ENCODE data around the gene LRRC8E.
"Not testable (repeated sequence)": the region's sequence is repeated elsewhere in the genome, so short reads cannot be mapped to it uniquely, and the experiment has no call there.

LRRC8E gene

DNA sequence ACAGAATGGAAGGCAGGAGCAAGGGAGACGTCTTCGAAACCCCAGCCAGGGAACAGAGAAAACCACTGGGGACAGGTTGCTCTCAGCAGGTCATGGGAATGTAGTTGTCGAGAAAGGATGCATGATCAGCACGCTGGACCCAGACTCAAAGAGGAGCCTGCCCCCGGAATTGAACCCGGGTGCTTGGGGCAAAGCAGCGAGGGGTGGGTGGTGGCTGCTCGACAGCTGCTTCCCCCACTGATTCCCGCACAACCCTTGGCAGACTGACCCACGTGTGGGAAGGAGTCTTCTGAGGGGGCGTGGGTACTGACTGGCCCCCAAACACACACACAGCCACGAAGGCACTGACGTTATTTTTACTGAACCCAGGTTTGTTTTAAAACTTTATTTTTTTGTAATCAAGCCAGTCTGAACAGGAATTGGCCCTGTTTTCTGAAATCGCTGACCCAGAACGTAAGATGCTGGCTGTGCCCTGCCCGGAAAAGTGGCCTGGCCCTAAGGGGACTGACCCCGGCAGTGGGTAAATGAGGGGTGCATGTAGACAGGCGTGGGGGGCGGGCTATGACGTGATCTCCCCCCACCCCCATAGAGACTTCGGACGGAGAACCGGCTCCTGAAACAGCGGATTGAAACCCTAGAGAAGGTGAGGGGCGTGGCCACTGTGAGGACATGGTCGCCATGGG is 32.7 kb upstream of the LRRC8E start:
- DNase-seq (ENCODE audit: low read depth), result no peak

DNA sequence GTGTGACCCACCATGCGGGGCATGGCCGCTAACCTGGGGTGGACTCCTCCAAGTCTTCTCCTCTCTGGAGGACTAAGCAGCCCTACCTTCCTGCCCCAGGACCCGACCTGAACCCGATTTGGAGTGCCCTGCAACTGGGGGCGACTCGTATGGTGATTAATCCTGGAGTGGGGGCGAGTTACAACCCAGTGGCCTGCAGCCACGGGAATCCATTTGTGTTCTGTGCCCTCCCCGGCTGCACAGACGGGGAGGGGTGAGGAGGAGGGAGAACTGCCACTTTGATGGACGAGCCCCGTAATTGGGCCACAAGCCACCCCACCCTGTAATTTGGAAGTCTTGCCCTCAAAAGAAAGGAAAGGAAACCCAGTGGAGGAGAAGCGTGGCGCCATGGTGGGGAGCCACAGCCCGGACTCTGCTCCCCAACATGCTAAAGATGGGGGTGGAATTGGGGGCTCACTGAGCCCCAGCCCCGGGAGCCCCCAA is 32.2 kb upstream of the LRRC8E start:
- no peak for DNase-seq (ENCODE audit: low read depth)

DNA sequence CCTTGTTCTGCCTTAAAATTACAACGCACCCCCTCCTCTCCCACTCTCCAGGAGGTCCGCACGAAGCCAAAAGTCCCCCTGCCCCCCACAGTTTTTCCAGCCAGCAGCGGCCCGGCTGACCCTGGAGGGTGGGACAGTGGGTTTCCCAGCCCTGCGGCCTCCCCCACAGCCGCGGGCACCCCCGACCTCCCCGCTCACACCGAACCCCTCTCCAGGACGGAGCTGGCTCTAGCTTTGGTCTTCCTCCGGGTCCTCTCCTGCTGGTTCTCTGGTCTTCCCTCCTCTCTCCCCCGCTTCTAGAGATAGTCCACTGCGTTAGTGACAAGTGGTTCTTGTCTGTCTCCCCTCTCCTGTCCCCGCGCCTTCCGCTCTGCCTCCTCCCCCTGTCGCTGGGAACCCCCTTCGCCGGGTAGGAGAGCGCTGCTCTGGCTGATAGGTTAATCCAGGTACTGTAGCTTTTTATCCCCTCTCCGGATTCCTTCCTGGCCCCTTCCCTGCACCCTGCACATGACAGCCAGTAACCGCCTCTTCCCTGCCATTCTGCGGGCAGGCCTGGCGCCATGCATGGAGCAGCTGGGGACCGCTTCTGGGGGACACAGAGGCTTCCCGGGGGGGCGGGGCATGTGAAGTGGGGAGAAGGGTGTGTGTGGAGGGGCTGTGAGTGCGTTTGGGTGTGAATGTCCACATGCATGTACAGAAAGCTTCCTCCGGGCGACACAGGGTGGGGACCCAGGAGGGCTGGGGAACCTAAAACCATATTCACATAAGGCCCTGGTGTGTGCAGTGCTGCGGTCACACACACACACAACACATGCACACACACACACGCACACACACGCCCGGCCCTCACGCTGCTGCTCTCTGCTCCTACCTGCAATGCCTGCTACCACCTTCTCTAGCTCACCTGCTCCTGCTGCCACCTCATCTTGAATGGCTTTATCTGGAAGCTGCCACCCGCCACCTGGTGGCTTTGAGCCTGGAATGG is 31.3 kb upstream of the LRRC8E start:
- DNase-seq (ENCODE audit: low read depth), result no peak

DNA sequence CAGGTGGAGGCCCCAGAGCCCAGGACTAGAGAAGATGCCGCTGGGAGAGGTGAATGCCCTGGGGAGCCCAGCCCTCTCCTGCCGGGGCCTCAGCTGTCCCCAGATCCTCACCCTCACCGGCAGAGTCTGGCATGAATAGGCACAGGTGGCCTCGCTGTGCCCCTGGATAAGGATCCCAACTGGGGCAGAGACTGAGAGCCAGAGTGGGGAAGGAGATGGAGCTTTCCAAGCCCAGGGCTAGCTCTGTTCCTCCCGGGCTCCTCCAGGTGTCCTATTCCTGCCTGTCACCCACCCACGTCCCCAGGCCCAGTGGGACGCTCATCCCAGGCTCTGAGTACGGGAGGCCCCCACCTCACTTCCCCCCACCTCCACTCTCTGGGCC is 30.6 kb upstream of the LRRC8E start:
- DNase-seq (ENCODE audit: low read depth), result no peak

DNA sequence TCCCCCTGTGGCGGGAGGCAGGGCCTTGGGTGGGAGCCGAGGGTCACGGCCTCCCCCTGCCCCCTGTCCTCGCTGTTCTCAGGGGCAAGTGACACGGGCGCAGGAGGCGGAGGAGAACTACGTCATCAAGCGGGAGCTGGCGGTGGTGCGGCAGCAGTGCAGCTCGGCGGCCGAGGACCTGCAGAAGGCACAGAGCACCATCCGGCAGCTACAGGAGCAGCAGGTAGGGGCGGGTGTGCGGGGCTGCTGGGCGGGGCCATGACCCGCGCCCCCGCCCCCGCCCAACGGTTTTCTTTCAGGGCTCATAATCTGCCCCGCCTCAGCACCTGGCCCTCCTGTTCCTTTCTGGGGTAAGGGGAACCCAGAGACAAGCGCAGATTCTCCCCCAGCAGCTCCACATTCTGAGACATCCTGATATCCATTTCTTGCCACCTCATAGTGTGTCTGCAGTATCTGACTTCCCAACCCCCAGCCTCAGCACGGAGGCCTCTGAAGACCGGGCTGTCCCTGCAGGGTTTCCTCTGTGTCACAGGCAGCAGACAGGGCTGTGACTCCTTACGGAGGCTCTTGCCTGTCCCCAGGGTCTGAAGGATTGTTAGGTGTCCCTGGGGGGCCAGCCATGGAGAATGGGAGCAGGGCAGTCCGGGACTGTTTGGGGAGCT is 30.1 kb upstream of the LRRC8E start:
- no peak for DNase-seq (ENCODE audit: low read depth)

DNA sequence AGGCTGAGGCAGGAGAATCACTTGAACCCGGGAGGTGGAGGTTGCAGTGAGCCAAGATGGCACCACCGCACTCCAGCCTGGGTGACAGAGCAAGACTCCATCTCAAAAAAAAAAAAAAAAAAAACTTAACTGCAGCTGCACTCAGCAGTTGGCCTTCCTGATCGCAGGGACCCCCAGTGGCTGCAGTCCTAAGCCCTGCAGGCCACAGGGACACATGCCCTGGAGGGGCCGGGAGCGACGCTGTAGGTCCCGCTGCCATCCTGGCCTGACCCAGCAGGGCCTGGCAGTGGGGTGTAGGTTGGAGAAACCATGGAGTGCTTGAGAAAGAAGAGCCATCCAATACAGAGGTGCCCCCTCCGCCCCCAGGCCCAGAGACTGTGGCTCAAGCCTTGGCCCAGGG is 29.2 kb upstream of the LRRC8E start:
- DNase-seq (ENCODE audit: low read depth), result not testable (repeated sequence)

DNA sequence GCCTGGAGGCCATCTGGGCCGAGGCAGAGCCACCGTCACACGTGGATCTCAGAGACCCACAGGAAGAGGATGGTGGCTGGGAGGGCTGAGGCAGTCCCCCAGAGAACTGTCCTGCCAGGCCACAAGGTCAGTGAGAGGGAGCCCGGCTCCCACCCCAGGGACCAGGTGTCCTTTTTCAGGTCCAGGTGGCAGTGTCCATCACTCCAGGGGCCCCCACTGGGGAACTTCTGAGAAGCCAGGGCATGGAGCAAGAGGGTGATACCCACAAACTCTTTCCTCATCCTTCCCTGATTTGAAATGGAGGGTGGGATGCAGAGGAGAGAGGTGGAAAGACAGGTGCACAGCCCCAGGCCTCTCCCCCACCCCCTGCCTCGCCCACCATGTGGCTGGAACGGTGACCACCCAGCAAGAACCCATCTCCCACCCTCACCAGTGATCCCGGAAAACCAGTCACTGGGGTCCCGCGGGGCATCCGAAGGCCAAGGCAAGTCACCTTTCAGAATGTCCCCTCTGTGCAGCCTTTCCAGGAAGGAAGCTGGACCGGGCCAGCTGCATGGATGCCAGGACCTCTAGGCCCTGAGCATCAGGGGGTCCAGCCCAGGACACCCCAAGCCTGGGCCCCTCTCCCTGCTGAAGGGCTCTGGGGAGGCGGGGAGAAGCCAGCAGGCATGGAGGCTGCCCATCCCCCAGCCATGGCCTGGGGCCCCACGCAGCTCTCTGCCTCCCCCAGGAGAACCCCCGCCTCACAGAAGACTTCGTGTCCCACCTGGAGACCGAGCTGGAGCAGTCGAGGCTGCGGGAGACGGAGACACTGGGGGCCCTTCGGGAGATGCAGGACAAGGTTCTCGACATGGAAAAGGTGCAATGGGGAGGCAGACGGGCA is 28.2 kb upstream of the LRRC8E start:
- DNase-seq (ENCODE audit: low read depth), result no peak

DNA sequence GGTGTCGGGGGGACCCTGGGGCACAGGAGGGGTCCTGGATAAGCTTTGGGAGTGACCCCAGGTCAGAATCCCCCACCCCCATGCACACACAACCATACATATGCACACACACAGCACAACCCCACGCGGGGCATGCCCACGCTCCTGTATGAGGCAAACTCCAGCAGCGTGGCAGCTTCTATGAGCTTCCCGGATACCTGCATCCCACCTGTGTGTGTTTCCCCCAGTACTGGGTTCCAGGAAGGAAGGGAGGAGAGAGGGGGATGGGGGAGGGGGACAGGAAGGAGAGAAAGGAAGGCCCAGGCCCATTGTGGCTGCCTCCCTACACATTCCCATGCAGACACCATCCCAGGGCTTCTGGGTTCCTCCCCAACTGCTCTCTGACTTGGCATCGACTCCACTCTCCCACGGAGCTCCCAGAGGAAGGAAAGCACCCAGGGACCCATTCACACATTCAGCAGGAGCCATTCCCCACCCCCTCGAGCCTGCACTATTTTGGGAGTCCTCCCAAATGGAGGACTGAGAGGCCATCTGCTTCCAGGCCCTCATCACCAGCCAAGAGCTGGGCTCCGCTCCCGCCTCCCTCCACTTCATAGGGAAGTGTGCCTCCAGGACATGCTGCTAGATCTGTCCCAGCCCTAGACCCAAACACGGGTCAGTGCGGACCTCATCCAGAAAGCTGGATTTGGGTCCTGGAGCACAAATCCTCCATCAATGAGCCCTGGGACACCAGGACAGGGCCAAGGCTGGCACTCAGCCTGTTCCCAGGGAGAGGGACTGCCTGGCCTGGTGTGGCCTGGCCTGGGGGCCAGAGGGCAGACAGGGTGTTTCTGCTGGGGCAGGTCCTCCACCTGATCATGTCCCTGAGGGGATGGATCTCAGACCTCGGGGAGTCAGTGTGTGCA is 27.3 kb upstream of the LRRC8E start:
- no peak for DNase-seq (ENCODE audit: low read depth)

DNA sequence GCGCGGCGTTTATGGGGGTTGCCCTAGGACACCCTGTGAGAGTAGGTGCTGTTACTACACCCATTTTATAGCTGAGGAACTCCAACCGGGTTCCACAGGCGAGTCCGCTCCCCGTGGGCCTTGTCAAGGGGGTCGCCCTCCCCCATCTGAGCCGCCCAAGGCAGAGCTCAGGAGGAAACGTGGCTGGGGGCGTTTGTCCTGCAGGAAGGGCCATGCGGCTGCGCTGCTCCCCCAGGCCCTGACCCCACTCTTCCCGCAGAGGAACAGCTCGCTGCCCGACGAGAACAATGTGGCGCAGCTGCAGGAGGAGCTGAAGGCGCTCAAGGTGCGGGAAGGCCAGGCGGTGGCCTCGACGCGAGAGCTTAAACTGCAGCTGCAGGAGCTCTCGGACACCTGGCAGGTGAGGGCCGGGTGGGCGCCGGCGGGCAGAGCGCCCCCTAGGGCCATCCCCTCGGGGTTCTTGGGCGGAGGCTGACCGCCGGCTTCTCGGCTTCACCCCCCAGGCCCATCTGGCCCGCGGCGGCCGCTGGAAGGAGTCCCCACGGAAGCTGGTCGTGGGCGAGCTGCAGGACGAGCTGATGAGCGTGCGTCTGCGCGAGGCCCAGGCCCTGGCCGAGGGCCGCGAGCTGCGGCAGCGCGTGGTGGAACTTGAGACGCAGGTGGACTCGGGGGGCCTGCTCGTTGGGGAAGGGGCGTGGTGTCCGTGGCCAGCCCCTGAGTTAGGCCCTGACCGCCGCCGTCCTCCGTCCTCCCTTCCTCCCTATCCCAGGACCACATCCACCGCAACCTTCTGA is 26.5 kb upstream of the LRRC8E start:
- no peak for DNase-seq (ENCODE audit: low read depth)

DNA sequence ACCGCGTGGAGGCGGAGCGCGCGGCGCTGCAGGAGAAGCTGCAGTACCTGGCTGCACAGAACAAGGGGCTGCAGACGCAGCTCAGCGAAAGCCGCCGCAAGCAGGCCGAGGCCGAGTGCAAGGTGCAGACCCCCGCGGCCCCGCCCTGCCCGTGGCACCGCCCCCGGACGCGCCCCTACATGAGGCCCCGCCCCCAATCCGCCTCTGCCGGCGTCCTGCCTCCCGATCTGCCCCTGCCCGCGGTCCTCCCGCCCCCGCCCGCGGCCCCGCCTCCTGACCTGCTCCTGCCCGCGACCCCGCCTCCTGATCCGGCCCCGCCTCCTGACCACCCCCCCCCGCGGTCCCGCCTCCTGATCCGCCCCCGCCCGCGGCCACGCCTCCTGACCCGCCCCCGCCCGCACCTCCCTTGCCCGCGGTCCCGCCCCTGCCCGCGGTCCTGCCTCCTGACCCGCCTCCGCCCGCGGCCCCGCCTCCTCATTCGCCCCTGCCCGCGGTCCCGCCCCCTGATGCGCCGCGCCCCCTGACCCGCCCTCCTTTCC is 25.8 kb upstream of the LRRC8E start:
- no peak for DNase-seq (ENCODE audit: low read depth)

DNA sequence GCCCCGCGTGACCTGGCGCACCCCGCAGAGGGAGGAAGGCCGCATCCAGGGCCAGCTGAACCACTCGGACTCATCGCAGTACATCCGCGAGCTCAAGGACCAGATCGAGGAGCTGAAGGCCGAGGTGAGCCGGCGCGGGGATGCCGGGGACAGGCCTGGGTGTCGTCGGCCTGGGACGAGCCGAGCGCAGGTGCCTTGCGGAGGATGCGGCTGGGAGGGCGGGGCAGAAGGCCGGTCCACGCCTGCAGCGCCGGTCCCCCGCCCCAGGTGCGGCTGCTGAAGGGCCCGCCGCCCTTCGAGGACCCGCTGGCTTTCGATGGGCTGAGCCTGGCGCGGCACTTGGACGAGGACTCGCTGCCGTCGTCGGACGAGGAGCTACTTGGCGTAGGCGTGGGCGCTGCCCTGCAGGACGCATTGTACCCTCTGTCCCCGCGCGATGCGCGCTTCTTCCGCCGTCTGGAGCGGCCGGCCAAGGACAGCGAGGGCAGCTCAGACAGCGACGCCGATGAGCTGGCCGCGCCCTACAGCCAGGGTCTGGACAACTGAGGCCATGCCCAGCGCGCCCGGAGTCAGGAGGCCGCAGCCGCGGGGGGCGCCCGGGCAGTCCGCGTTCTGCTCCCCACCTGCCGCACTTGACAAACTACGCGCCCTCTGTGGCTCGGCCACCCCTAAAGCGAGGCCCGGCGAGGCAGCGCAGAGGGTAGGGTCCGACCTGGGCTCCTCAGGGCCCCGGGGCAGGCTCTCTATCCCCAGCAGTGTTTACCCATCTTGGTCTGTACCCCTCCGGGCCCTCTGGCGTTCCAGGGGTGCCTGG is 24.9 kb upstream of the LRRC8E start:
- DNase-seq (ENCODE audit: low read depth), result no peak

DNA sequence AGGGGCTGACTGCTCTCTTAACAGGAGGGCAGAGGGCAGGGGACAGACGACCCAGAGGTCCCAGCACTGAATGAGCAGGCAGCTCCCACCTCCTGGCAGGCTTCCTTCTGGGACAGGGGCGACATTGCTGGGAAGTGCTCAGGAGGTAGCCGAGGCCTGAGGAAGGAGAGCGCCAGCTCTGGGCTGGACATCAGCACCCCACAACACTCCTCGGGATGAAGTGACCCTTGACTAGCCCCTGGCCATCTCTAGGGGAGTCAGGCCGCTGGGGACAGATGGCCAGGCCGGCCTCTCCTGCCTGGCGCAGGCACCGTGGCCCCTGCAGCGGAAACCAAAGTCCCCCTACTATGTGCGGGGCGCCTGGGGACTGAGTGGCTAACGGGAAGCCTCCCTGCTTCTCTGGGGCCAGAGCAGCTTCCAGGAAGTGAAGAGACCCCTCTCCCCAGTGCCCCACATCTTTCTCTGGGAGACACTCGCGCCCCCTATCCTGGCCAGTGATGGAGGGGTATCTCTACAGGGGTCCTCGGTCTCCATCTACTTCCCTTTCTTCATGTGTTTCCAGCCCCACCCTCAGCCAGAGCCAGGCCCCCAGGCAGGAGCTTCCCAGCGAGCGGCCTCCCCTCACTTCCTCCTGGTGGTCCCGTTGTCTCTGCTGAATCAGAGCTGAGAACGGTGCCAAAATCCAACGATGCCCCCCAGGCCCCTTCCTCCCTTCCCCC is 24.2 kb upstream of the LRRC8E start:
- DNase-seq (ENCODE audit: low read depth), result no peak

DNA sequence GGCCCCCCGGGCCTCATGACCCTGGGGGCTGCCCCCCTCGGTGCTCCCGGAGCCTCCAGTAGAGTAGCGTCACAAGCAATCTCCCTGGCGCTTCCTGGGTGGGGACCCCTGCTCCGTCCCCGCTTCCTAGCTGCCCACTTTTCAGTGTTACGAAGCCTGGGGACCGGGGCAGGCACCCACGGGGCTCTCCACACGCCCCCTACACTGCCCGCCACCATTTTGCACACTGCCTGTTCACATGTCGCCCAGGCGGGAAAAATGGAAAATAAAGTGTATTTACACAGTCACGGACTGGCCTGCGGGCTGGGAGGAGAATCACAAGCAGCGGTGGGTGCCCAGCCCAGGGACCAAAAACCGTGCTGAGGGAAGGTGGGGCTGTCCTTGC is 23.6 kb upstream of the LRRC8E start:
- no peak for DNase-seq (ENCODE audit: low read depth)

DNA sequence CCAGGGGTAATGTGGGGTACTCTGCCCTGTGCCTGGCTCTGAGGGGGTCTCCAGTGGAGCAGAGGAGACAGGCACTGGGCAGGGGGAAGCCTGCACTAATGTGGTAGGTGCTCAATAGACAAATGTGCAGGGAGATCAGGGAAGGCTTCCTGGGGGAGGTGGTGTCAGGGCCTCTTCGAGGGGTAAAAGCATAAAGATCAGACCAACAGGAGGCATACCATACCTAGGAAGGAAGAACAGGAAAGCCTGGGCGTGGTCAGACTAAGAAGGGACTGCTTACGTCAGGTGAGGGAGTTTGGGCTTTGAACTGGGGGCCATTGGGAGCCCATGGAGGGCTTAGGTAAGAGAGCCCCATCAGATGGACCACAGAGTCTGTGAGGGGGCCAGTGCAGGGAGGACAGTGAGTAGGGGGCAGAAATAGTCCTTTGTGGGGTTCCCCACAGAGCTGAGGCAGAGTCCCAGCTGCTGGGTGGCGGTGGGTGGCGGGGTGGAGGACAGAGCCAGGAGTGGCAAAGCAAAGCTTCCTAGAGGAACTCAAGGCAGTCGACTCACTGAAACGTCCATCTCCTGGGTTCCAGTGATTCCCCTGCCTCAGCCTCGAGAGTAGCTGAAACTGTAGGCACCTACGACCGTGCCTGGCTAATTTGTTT is 22.9 kb upstream of the LRRC8E start:
- DNase-seq (ENCODE audit: low read depth), result no peak

DNA sequence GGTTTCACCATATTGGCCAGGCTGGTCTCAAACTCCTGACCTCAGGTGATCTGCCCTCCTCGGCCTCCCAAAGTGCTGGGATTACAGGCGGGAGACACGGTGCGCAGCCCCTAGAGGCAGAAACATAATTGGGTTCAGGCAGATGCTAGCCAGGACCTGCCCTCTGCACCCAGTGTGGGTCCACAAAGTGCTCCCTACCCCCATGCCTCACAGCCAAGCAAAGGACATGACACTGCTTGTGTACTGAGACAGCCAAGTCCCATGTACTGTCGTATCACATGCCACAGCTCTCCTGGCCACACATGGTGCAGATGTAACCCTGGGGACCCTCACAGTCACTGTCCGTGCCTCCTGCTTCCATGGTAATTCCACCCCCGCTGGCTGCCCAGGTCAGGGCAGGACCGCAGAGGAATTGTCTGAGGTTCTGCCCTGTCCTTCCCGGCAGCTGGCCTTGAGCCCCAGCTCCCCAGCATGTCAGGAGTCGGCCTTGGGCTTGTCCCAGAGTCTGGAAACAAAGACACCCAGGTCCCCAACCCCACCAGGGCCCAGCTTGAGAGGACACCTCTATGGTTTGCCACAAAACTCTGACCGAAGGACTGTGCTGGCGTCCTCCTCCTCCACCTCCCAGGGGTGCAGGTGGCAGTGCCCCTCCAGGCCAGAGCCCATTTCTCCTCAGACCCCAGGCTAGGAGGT is 21.8 kb upstream of the LRRC8E start:
- DNase-seq (ENCODE audit: low read depth), result no peak

DNA sequence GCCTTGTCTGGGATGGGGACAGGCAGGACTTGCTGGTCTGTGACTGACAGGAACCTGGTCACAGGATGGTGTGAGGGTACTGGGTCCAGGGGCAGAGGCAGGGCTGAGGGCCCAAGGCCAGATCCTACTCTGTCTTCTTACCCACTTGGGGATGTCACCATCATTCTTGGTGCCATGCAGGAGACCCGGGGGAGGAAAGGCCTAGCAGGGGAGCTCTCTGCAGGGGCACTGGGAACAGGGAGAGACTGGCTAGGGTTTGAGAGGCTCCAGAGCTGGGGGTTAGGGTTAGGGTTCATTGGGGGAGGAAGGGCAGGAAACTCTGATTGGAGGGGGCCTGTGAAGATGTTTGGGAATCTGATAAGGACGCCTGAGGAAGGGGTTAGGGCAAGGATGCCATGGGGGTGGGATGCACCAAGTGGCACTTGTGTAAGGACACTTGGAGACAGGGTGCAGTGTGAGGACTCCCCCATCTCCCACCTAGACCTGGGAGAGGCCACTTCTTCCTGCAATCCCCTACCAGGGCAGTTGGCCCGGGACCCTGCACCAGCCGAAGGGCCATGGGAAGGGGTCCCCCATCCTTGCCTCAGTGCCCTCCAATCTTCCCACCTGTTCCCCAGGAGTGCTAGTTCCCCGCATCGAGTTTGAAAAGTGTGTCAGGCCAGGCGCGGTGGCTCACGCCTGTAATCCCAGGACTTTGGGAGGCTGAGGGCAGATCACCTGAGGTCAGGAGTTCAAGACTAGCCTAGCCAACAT is 21.0 kb upstream of the LRRC8E start:
- no peak for DNase-seq (ENCODE audit: low read depth)

All from HS-27A (cell line).